HG03060 (cell line): ENCODE results near the gene PHC2.

Experiments
- ATAC-seq: cut with Tn5 transposase; IDR thresholded peaks from one replicate; pipeline ENCODE4 v1.9.1; 2021; ENCODE audit warnings: low read depth, moderate number of reproducible peaks; ENCODE audit not compliant: unreplicated experiment

The PHC2 gene

DNA sequence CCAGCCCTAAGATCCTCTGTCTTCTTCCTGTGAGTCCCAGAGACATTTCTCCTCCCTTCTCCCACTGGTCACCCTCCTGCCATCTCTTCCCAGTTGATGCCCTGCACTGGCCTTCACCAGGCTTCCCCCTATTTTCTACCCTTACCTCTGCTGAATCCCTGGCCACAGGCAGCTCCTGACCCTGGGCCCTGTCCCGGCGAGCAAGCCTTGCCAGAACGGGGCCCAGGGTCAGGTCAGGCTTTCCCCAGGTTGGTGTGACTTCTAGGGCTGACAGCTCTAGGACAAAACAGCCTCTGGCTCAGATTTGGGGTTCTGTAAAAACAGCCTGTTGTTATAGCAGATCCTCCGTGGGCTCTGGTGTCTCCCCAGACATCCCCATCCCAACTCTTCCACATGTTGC, 57.3 kb downstream of the PHC2 start:
- no peak for ATAC-seq

DNA sequence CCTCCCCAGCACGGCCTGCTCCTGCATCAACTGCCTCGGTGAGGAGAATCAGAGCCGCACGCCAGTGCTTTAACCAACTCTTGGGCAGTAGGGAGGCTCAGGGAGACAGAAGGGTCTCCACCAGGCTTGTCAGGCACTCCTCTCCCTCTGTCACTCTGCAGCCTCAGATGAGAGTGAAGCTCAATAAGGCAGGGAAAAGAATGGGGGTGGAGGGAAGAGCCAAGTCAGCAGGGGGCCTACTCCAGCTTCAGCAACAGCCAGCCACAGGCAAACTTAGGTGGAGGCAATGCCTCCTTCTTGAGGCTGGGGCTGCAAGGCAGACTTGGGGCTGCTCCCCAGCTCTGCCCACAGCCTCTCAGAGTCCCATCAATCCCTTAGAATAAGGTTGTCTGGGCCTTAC, 58.2 kb downstream of the PHC2 start:
- no peak for ATAC-seq

DNA sequence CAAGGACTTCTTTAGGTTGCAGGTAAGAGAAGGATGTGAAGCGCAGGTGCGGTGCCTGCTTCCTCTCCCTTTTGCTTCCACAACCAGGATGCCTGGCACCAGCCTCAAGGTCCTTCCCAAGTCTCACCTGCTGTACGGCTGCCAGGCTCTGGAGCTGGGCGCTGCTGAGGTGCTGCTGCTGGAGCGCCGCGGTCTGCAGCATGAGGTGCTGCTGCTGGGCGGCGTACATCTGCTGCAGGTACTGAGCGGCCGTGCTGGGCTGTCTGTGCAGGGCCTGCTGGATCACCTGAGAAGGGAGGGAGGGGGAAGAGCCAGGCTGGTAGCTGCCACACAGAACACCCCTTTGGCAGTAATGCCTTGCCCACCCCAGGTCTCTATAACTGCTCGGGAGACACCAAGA, 58.7 kb downstream of the PHC2 start:
- ATAC-seq, result no peak

DNA sequence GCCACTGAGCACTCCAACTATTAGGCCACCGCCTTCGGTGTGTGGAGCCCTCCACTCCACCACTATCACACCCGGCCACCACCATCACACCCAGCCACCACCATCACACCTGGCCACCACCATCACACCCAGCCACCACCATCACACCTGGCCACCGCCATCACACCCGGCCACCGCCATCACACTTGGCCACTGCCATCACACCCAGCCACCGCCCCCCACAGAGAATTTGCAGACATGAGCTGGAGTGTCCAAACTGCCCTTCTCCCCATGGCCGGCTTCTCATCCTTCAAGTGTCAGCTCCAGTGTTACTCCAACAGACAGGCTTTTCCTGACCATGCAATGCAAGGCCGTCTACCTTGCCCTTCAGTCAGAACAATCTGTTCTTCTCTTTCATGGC, 59.6 kb downstream of the PHC2 start:
- ATAC-seq, result no peak

DNA sequence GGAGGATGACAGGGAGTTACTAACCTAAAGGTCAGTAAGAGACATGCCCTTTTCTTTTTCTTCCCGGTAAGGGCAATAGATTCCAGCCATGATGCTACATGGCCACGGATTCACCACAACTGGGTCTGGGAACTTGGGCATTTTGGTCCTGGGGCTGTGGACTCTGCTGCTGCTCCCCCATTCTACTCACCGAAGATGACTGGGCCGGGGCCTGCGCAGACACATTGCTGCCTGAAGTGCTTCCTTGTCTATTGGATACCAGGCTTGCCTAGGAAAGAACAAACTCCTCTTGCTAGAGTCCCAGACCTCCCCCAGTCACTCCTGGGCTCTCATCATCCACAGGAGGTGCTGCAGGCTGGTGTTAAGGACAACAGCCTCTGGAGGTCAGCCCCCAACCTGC, 60.1 kb downstream of the PHC2 start:
- no peak for ATAC-seq

DNA sequence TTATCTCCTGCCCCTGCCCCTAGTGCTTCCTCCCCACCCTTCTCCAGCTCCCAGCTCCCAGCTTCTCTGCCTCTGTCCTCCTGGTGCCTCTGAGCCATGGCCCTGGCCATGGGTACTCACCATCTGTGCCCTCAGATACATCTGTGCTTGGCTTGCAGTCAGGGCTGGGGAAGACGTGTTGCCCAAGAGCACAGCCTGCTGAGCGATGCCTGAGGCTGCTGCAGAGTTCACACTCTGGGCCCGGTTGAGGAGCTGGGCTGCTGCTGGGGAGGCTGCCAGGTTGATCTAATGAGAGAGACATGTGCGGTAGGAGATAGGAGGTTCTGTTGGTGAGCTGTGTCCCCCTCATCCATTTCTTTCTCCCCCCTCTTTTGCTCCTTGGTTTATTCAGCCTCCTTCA, 60.6 kb downstream of the PHC2 start:
- ATAC-seq, result no peak

DNA sequence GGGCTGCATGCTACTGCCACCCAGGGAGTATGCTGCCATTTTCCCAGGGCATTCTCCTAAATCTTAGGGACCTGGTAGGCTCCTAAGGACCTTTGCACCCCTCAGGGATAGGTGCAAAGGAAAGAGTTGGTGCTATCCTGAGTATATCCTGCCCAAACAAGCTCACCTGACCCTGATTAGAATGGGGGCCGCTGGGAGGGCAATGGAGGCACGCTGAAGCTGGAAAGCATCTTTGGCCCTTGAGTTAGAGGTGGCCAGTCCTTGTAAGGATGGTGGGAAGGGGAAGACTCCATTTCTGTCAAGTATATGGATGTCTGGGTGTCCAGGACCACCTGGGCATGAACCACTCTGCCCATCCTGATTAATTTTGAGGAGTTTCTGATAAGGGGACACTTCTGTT, 61.1 kb downstream of the PHC2 start:
- no peak for ATAC-seq

DNA sequence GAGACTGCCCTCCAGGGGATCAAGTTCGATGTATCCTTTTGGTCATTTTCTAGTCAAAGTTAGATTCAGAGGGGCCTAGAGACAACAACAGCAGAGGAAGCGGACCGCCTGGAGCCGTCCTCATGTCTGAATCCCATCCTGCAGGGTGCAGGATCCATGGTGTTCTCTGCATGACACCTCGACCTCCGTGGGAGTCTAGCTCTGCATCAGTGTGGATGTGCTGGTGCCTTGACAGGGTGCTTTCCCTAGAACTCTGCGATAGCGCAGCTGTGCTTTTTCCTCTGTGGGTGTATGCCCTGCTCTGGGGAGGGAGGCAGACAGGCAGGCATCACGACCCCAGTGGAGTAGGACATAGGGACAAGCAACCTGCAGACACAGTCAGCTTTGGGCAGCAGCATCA, 61.8 kb downstream of the PHC2 start:
- no peak for ATAC-seq

DNA sequence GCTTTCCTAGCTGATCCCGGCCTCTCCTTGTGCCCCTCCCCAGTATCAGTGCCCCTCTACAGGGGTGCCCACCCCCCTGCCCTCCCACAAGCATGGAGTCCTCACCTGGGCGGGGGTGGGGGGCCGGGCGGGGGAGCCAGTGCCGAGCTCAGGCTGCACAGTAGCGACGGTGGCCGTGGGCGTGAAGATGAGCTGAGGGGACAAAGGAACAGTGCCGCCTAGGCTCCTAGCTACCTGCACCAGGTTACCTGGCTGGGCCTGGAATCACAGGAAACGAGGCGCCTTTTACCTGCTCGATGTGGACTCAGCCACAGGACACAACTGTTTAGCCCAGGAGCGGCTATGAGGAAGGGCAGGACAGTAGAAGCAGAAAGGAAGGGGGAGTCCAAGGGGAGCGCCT, 62.5 kb downstream of the PHC2 start:
- no peak for ATAC-seq

DNA sequence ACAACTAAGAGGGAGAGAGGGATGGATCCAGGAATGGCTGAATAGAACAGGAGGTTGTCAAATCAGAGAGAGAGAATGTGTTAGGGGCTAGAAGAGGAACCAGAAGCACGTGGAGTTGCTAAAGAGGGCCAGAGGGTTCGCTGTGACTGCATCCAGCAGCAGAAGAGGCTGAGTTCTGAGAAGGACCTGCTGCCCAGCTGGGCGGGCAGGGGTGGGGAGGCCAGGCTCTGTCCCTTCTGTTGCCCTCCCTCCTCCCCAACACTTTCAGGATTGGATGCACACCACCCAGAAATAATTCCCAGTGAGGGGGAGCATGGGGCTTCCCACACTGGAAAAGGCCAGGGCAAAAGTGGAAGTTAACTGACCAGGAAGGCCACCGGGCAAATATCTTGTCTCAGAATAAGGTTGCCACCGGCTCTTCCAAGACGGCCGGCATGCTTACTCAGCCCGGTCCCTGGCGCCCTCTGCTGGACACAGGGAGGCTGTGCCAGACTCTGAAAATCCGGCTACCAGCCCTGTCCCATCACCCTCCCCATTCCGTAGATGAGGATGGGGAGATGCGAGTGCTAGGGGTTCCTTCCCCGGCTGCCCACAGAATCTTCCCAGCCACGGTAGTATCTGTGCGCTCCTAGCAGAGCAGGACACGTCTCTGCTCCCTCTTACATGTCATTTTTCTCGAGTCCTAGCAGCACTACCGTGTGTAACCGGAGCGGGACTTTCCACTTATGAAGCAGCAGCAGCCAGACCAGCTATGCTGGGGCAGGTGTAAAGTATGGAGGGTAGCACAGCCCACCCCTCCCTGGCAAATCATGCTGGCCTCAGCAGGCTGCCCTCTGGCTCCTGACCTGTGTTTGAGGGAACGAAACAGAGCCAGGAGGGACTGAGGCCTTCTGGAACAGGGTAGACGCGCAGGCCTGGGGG, 63.1 kb downstream of the PHC2 start:
- no peak for ATAC-seq

DNA sequence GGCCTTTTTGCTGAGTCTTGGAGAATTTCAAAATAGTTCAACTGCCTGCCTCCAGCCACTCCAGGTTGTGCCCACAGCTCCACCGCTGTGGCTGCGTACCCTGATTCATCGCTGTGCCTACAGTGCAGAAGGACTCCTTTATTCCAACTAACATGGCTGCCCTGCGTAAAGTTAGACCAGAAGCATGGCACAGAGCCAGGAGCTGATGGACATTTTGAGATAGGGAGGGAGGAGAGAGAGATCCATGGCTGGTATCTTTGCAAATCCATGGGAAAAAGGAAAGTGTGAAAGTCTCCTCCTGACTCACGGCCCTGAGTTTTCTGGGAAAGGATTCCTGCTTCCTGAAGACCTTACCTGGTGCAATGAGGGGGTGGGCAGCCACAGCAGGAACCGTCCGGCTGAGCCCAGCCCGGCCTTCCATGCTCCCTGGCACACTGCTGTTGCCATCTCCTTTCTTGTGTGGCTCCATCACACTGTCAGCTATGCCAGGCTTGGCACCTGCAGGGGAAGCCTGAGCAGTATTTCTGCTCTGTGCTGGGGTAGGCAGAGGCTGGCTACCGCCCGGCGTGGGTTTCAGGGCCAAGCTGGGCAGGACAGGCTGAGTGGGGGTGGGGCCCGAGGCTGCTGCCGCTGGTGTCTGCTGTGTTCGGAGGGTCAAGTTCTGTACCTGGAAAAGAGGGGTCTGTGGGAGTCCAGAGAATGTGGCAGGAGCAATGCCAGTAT, 64.0 kb downstream of the PHC2 start:
- ATAC-seq, result no peak

DNA sequence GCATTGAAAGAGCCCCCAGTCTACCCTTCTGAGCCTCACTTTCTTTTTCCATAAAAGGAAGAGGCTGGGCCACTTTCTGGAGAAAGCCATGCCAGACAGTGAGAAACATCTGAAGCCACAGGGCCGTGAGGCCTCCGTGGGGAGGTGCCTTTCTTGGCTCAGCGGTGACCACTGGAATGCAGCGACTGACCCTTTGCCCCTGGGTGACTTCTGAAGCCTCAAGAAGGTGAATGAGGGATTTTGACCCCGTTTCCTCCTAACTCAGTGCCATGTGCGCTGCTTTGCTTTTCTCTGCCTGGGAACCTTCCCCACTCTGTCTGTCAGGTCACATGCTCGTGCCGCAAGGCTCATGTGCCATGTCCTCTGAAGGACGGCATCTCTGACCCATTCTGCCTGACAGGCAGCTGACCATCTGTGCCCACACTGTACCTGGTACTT, 65.3 kb downstream of the PHC2 start:
- ATAC-seq, result no peak

DNA sequence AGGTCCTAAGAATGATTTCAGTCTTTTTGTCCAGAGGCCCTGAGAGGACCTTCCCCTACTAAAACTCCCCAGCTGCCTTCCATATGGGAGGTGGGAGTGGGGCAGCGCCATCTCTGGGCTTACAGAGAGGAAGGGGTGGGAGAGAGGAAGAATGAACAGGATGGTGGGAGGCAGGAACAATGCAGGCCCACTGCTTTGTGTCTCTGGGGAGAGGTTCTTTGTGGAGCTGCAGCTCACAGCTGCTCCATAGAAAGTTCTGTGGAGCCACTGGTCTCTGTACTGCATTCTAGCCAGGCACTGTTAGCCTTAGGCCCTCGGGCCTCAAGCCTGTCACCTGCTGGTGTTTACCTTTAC, 66.4 kb downstream of the PHC2 start:
- no peak for ATAC-seq

DNA sequence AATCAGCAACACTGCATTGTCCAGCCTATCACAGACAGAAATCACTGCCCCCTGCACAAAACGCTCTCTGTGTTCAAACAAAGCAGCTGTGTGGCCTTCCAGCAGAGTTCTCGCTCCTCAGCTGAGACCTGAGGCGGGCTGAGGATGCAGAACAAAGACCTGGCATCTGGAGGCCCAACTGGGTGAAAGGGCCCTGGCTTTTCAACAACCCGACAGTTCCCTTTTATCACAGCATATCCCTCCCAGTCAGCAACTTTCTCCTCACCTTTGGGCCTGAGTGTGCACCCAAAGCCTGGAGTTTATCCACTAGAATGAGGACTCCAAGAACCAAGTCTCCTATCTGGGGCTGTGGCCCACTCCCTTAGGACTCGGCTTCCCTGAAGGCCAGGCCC, 67.4 kb downstream of the PHC2 start:
- no peak for ATAC-seq

DNA sequence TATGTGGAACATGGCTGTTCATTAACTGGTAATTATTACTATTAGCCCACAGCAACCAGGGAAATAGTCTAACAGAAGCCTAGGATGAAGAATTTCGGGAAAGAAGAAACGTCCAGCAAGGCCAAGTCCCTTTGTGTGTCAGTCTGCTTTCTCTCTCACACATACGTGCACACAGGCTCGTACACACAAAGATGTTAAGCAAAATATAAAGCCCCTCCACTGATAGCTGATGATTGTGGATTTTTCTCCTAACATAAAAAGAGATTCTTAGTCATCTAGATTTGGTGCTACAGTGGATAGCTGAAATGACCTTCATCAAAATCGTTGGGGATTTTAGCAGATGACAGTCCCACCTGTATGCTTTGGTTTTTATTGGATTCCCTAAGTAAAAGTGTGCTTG, 67.9 kb downstream of the PHC2 start:
- ATAC-seq, result no peak

DNA sequence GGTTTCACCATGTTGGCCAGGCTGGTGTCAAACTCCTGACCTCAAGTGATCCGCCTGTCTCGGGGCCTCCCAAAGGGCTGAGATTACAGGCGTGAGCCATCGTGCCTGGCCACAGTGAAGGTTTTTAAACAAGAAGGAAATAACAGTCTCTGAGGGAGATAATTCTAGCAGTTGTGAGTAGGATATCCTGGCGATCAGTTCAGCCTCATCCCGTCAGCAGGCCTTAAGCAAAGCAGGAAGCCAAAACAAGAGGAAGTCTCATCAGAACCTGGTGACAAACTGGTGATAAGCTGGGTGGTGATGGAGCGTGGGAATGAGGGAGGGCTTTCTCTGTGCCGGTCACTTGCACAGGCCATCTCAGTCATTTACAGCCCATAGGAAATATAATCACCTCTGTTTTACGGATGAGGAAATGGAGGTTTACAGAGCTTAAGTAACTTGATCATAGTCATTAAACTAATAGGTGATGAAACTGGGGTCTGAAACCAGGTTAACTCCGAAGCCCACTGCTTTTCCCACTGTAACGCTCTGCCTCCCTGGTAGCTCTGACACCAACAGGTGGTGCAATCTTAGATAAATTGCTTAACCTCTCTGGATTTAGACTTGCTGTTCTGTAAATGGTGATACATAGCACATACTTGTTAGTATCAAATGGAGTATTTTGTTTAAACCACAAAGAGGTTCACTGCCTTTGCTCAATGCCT, 69.2 kb downstream of the PHC2 start:
- no peak for ATAC-seq

DNA sequence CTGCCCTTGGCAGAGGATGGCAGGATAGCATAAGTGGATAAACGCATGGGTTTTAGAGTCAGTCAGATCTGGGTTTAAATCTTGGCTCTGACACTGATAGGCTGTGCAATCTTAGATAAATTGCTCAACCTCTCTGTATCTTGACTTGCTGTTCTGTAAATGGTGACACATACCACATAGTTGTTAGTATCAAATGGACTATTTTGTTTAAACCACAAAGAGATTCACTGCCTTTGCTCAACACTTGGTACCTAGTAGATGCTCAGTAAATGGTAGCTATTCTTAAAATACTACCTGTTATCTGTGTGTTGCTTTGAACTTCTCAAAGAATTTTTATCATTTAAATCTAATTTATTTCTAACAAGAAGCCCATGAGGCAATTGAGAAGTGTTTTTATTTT, 70.5 kb downstream of the PHC2 start:
- ATAC-seq, result no peak

DNA sequence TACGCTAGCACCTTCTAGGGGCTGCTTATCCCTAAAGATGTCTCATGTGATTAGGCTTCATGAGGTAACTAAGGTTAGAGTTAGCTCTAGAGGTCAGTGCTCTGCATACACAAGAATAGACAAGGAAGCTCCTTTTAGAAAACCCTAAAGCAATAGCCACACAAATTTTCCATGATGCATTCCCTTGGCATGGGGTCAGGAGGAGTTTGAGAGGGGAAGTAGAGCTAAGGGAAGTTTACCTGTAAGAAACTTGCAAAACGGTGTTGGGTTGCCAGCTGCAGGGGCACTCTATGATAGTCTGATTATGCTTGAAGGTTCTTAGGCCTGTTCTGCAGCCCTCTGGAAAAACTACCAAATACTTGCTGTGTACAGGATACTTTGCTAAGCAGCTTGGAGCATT, 71.0 kb downstream of the PHC2 start:
- no peak for ATAC-seq

DNA sequence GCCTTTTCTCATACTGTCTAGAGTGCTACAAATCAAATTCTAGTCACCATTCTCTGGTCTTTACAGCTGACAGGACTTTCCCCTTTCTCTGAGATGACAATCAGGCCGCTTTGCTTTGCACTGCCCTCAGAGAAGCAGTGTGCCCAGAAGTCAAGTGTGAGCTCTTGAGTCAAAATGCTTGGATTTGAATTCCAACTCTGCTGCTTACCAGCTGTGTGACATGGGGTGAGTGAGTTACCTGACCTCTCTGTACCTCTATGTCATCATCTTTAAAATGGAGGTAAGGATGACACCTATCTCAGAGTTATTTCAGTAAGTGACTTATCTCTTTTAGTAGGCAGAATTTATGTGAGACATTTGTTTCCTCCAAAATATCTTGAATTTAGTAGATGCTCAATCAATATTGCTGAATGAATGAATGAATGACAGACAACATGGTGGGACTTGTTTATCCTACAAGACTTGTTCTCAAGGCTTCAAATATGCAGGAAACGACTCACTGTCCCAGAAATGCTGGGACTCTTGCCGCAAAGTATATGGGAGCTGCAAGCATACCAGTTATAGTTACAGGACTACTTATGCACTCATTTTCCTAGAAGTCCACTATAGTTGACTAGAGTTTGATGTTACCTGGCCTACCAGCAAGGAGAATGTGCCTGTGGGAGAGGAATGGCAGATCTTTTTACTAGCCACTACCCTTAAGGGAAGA, 71.9 kb downstream of the PHC2 start:
- ATAC-seq, result no peak

DNA sequence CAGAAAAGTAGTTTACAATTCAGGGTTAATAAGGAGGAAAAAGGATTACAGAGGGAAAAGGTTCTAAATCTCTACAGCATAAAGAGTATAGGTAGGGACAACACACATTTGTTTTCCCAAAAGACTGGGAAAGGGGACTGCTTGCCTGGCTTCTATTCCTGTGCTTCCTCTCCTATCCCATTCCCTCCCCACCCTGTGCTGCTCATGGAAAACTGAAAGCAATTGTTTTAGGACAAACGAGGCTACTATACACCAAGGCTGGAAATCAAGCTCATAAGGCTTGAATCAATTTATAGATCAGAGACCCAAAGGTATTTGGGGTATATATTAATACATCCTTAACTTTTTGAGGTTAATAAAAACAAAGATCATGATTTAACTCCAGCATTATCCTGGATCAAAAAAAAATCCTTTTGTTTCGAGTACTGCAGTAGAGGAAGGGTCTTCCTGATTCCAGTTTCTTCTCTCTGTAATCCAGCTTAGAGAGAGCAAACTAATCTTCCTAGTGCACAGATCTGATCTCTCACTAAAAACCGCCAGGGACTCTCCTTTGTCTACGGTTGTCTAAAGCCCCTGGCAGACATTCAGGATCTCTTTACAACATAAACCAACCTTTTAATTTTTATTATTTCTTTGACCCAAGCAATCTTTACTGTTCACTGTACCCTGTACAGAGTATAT, 72.6 kb downstream of the PHC2 start:
- ATAC-seq, result no peak
